ENCODE data around the gene CD36.

DNA sequence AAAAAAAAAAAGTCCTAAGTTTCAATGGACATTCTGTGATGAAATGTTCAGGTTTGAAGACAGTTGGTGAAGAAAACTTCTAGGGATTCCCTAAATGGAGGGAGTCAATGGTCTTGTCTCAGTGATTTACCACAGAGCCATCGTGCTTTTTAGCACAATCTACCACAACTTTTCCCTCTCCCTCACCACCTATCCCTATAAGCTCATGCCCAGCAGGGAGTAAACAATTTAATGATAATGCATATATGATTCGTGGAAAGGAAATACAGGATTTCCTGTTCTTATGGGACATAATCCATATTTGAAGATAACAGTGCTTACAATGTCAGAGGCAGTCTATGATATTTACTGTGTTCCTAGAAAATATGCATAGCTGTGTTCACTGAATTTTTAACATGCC lies 38.4 kb upstream of the CD36 start:
- TF ChIP-seq EZH2 (IDR thresholded peaks at IDR 0.05; ENCODE audit: borderline replicate concordance, control insufficient read depth, low read depth, low read length) (no peak), E2F8 (IDR thresholded peaks at IDR 0.05; ENCODE audit: low read depth, partially characterized antibody) (no peak), YY1 (IDR thresholded peaks at IDR 0.05; ENCODE audit: low read depth, low read length) (no peak), PRDM15 (CRISPR knock-in tag; IDR thresholded peaks at IDR 0.05) (no peak)
- TF ChIP-seq, protein P1, sequence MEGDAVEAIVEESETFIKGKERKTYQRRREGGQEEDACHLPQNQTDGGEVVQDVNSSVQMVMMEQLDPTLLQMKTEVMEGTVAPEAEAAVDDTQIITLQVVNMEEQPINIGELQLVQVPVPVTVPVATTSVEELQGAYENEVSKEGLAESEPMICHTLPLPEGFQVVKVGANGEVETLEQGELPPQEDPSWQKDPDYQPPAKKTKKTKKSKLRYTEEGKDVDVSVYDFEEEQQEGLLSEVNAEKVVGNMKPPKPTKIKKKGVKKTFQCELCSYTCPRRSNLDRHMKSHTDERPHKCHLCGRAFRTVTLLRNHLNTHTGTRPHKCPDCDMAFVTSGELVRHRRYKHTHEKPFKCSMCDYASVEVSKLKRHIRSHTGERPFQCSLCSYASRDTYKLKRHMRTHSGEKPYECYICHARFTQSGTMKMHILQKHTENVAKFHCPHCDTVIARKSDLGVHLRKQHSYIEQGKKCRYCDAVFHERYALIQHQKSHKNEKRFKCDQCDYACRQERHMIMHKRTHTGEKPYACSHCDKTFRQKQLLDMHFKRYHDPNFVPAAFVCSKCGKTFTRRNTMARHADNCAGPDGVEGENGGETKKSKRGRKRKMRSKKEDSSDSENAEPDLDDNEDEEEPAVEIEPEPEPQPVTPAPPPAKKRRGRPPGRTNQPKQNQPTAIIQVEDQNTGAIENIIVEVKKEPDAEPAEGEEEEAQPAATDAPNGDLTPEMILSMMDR (IDR thresholded peaks at IDR 0.05 in 2 of 3, conservative IDR thresholded peaks at IDR 0.05 in 1 of 3; ENCODE audit: control insufficient read depth in 2 of 3, extremely low read depth in 1 of 3, insufficient read depth in 1 of 3, low read depth in 3 of 3, low read length in 3 of 3): no peak
